Left lung (tissue), 10 donors: ENCODE results near the gene ACVR2B. TPM values are rescaled to one million over a fixed set of nuclear protein-coding genes. Genes with fewer than 3 reads are reported as not detected.

Experiments used
- ATAC-seq: fragments of 200-7000 bp; cut with Tn5 transposase; one replicate; pipeline ENCODE4 v1.9.1; 2020; ENCODE audit warnings: moderate library complexity
- DNase-seq, 4 donors: peaks; one replicate each; pipeline ENCODE4 v3.0.0-alpha.2; 2013 to 2020
- H3K27ac ChIP-seq, 2 donors: fragments of 200-600 bp; sonication (generic) in 1 of 2; one replicate each; pipeline versions ENCODE4 v1.5.0 to v1.8.0; 2020 to 2021
- H3K27me3 ChIP-seq, 2 donors: fragments of 200-600 bp; sonication (generic) in 1 of 2; one replicate each; pipeline versions ENCODE4 v1.5.0 to v1.8.0; 2020 to 2021
- H3K36me3 ChIP-seq, 2 donors: fragments of 200-600 bp; sonication (generic) in 1 of 2; one replicate each; pipeline versions ENCODE4 v1.5.0 to v1.8.0; 2020 to 2021
- H3K4me1 ChIP-seq, 2 donors: fragments of 200-600 bp; one replicate each; pipeline ENCODE4 v1.8.0; 2021
- H3K4me3 ChIP-seq, 2 donors: fragments of 200-600 bp; sonication (generic) in 1 of 2; one replicate each; pipeline versions ENCODE4 v1.5.0 to v1.8.0; 2020 to 2021; ENCODE audit warnings: mild to moderate bottlenecking in 1 of 2
- H3K9me3 ChIP-seq, 2 donors: fragments of 200-600 bp; sonication (generic) in 1 of 2; one replicate each; pipeline versions ENCODE4 v1.5.0 to v1.8.0; 2020 to 2021
- CTCF ChIP-seq, 2 donors: fragments of 200-600 bp; sonication (generic) in 1 of 2; IDR thresholded peaks; one replicate each; pipeline versions ENCODE4 v1.5.0 to v1.8.0; 2021; ENCODE audit warnings: antibody characterized with exemption in 2 of 2
- intact Hi-C, 2 donors: fragments of 100-400 bp; cut with DNase I; formaldehyde crosslinking; loops; one replicate each; pipeline versions ENCODE4 v1.11.2 to v1.14.2; 2022
- polyA plus RNA-seq, 6 donors: library from polyadenylated mRNA; unstranded; fragments of 120-200 nt; gene quantifications; one replicate each; pipeline ENCODE4 v1.2.1, GENCODE V29; 2013; ENCODE audit not compliant: insufficient read length in 6 of 6
- total RNA-seq, 2 donors: library from RNA; stranded (reverse); fragmentation: NEBNext Ultra II Directional; extraction: Animal tissue kit (Norgen Biotek cat#: 25700); gene quantifications; one replicate each; pipeline ENCODE4 v1.2.1, GENCODE V29; 2021
- donor health status: DM: no; HTN: yes; CAD: no.
- donor health status: DM: no; HTN: no; CAD: no.

The ACVR2B gene
- total and polyA plus RNA-seq, 8 donors = 5.2 to 12.6 (median 11.0) TPM

DNA sequence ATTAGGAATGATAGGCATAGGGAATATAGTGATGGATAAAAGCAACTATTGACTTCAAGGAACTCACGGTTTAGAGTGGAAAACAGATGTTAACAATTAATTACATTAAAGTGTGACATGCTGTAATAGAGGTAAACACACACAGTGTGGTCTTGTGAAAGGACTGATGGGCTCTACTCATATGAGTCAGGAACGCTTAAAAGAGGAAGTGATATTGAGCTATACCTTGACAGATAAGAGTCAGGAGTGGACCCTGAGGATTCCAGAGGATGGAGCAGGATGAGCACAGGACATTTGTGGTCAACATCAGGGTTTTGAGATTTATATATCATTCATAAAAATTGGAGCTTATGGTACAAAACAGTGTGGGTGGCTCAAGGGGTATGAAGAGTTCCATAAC, 53.4 kb downstream of the ACVR2B start:
- TF ChIP-seq CTCF (IDR thresholded peaks at IDR 0.05) = no peak
- intact Hi-C loops = no loop called here
- H3K27ac ChIP-seq = no peak overlapping the region
- DNase-seq = no peak
- H3K36me3 ChIP-seq = peaks cover 0 to 87% of the 10 kb centered on the region in 2 donors
- H3K27me3 ChIP-seq = no peaks in the 10 kb centered on the region
- no peaks in the 10 kb centered on the region for H3K4me1 ChIP-seq
- no peak for ATAC-seq
- H3K9me3 ChIP-seq = no peaks in the 10 kb centered on the region
- no peak overlapping the region for H3K4me3 ChIP-seq

DNA sequence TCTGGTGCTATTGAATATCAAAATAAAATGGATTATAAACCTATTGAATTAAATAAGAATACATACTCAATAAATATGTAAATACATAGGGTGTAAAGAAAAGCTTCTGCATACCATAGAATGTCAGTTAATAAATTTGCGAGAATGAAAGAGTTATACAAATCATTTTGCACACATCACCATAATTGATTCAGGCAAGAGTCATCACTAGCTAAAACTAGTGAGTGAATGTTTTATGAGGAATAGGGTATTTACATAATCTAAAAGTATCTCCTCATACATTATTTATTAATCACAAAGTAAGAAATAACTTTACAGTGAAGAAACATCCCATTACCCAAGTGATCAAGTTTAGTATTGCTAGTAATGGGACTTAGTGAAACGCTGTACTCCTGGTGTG, 56.0 kb downstream of the ACVR2B start:
- no peak for ATAC-seq
- no peak for TF ChIP-seq CTCF (IDR thresholded peaks at IDR 0.05)
- H3K27me3 ChIP-seq = no peaks in the 10 kb centered on the region
- DNase-seq = no peak
- intact Hi-C loops = no loop called here
- no peak overlapping the region for H3K27ac ChIP-seq
- no peaks in the 10 kb centered on the region for H3K4me1 ChIP-seq
- no peak overlapping the region for H3K4me3 ChIP-seq
- H3K36me3 ChIP-seq = peaks cover 0 to 83% of the 10 kb centered on the region in 2 donors
- H3K9me3 ChIP-seq = no peaks in the 10 kb centered on the region

DNA sequence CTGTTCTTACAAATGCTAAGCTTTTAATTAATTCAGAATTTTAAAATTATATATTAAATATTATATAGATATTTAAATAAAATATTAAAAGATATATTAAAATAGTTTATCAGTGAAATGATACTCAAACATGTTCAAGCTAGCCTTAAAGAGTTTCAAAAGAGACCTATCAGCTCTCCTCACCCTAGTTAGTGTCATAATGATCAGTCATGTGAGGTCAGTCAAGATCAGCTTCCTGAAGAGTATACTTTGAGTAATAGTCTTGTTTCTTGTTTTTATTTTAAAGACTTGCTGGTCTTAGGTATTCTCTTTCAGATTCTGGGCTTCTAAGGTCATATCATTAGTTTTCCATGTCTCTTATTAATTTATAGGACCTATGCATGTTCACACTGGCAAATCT, 56.9 kb downstream of the ACVR2B start:
- Histone ChIP-seq H3K27ac (no peak overlapping the region), H3K9me3 (no peaks in the 10 kb centered on the region), H3K4me3 (no peak overlapping the region), H3K36me3 (peaks cover 0 to 85% of the 10 kb centered on the region in 2 donors), H3K4me1 (no peaks in the 10 kb centered on the region), H3K27me3 (no peaks in the 10 kb centered on the region)
- DNase-seq (no peak), ATAC-seq (no peak)
- TF ChIP-seq CTCF (IDR thresholded peaks at IDR 0.05) = no peak
- intact Hi-C loops = no loop called here

GRCh38 chr3:38511546-38511945, 57.9 kb downstream of the ACVR2B start:
- Histone ChIP-seq H3K27me3 (no peaks in the 10 kb centered on the region), H3K4me1 (no peaks in the 10 kb centered on the region), H3K4me3 (no peak overlapping the region), H3K27ac (no peak overlapping the region), H3K36me3 (peaks cover 0 to 80% of the 10 kb centered on the region in 2 donors), H3K9me3 (no peaks in the 10 kb centered on the region)
- TF ChIP-seq CTCF (IDR thresholded peaks at IDR 0.05) = no peak
- DNase-seq (no peak), ATAC-seq (no peak)
- intact Hi-C loops = no loop called here

DNA sequence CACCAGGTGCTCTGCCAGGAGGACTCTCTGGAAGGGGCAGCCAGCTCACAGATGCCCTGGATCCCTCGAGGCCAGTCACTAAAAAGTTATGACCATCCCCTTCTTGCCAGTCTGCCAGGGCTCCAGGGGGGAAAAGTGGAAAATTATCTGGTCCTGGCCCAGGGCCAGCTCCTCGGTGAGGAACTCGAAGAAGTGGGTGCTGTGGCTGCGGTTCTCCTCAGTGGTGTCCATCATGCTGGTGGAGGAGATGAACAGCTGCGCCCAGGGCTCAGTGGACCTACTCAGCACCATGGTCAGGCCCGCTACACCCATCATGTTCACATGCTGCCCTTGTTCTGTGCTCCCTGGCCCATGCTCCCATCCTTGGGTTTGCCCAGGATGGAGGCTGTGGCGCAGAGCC, 61.7 kb downstream of the ACVR2B start:
- H3K27ac ChIP-seq = no peak overlapping the region
- H3K27me3 ChIP-seq = no peaks in the 10 kb centered on the region
- H3K9me3 ChIP-seq = no peaks in the 10 kb centered on the region
- TF ChIP-seq CTCF (IDR thresholded peaks at IDR 0.05) = no peak
- DNase-seq = no peak
- H3K4me3 ChIP-seq = no peak overlapping the region
- H3K36me3 ChIP-seq = peaks cover 0 to 47% of the 10 kb centered on the region in 2 donors
- intact Hi-C loops = no loop called here
- no peak for ATAC-seq
- H3K4me1 ChIP-seq = no peaks in the 10 kb centered on the region
